Activated CD4-positive, alpha-beta memory T cell treated with anti-CD3 and anti-CD28 coated beads for 36 hours (primary cell): Measurements from ENCODE around the gene MAPK8IP1. TPM values are rescaled to one million over a fixed set of nuclear protein-coding genes. Genes with fewer than 3 reads are reported as not detected.

ENCODE experiments used
- CTCF ChIA-PET: fragments of 350-600 bp; sonication (Branson Sonifier 250); formaldehyde crosslinking; loops from one replicate; lab custom pipeline; 2021; ENCODE audit warnings: antibody characterized with exemption, inconsistent platforms; lab: Charles Lee
- POLR2A ChIA-PET: fragments of 350-600 bp; sonication (Branson Sonifier 250); formaldehyde crosslinking; loops from one replicate; lab custom pipeline; 2021; ENCODE audit warnings: antibody characterized with exemption; lab: Charles Lee
- DNase-seq: peaks from one replicate; pipeline ENCODE4 v3.0.0-alpha.2; 2020
- H3K27ac Mint-ChIP-seq: one replicate; pipeline ENCODE4 v1.8.0; 2021; ENCODE audit warnings: mixed read lengths
- H3K27me3 Mint-ChIP-seq: one replicate; pipeline ENCODE4 v1.8.0; 2021; ENCODE audit warnings: mixed read lengths
- H3K36me3 Mint-ChIP-seq: one replicate; pipeline ENCODE4 v1.8.0; 2021; ENCODE audit warnings: mixed read lengths
- H3K4me1 Mint-ChIP-seq: one replicate; pipeline ENCODE4 v1.8.0; 2021; ENCODE audit warnings: low read depth, mixed read lengths
- H3K4me3 Mint-ChIP-seq: one replicate; pipeline ENCODE4 v1.8.0; 2021; ENCODE audit warnings: mild to moderate bottlenecking, mixed read lengths
- H3K9me3 Mint-ChIP-seq: one replicate; pipeline ENCODE4 v1.8.0; 2021; ENCODE audit warnings: mixed read lengths
- intact Hi-C: fragments of 100-400 bp; cut with micrococcal nuclease; formaldehyde crosslinking; loops from one replicate; pipeline ENCODE4 v1.15.1; 2023
- total RNA-seq, 2 experiments: library from RNA; stranded (reverse); gene quantifications; one replicate each; pipeline ENCODE4 v1.2.3, GENCODE V29; 2021

The MAPK8IP1 gene
- total RNA-seq, 2 experiments from 2014 or later = 0.43 to 0.58 TPM

- ChIA-PET CTCF (interaction anchor here (0.8 kb wide), 2 partner anchors 9 to 21 kb away, joined by 3 read pairs; no protein-coding TSS in a partner anchor), POLR2A (no interaction called here)
- H3K9me3 Mint-ChIP-seq = no peaks in the 10 kb centered on the region
- H3K27me3 Mint-ChIP-seq = no peaks in the 10 kb centered on the region
- H3K36me3 Mint-ChIP-seq = no peaks in the 10 kb centered on the region
- peaks cover 46% of the 10 kb centered on the region for H3K4me1 Mint-ChIP-seq
- H3K4me3 Mint-ChIP-seq = no peak overlapping the region
- no peak overlapping the region for H3K27ac Mint-ChIP-seq
- intact Hi-C loops = no loop called here
- DNase-seq = no peak
Observed at GRCh38 chr11:45851228-45851627, 34.2 kb upstream of the MAPK8IP1 start.

GRCh38 chr11:45852018-45852711 lies 33.3 kb upstream of the MAPK8IP1 start:
- Mint-ChIP-seq H3K4me3 (no peak overlapping the region), H3K9me3 (no peaks in the 10 kb centered on the region), H3K27ac (no peak overlapping the region), H3K4me1 (peaks cover 38% of the 10 kb centered on the region), H3K27me3 (no peaks in the 10 kb centered on the region), H3K36me3 (peaks cover 4% of the 10 kb centered on the region)
- POLR2A ChIA-PET = no interaction called here
- CTCF ChIA-PET = interaction anchor here (0.8 to 1.5 kb wide), 2 partner anchors 9 to 20 kb away, joined by 3 to 4 read pairs; no protein-coding TSS in a partner anchor
- intact Hi-C loops = no loop called here
- DNase-seq = no peak

GRCh38 chr11:45852712-45853101 lies 32.7 kb upstream of the MAPK8IP1 start:
- Mint-ChIP-seq H3K27ac (no peak overlapping the region), H3K36me3 (peaks cover 7% of the 10 kb centered on the region), H3K27me3 (no peaks in the 10 kb centered on the region), H3K9me3 (no peaks in the 10 kb centered on the region), H3K4me3 (no peak overlapping the region), H3K4me1 (peaks cover 38% of the 10 kb centered on the region)
- ChIA-PET POLR2A (no interaction called here), CTCF (interaction anchor here (1.1 to 1.5 kb wide), 2 partner anchors 10 to 455 kb away, joined by 3 to 4 read pairs; no protein-coding TSS in a partner anchor)
- intact Hi-C loops = no loop called here
- no peak for DNase-seq

- intact Hi-C loops = no loop called here
- peaks cover 10% of the 10 kb centered on the region for H3K36me3 Mint-ChIP-seq
- no peak overlapping the region for H3K4me3 Mint-ChIP-seq
- no peak overlapping the region for H3K27ac Mint-ChIP-seq
- H3K27me3 Mint-ChIP-seq = no peaks in the 10 kb centered on the region
- CTCF ChIA-PET = interaction anchor here (1.1 to 1.5 kb wide), 2 partner anchors 11 to 454 kb away, joined by 3 to 4 read pairs; no protein-coding TSS in a partner anchor
- H3K9me3 Mint-ChIP-seq = no peaks in the 10 kb centered on the region
- H3K4me1 Mint-ChIP-seq = peaks cover 33% of the 10 kb centered on the region
- no peak for DNase-seq
- POLR2A ChIA-PET = no interaction called here
Observed at GRCh38 chr11:45853332-45854219, 31.9 kb upstream of the MAPK8IP1 start.

GRCh38 chr11:45855308-45855707 lies 30.1 kb upstream of the MAPK8IP1 start:
- DNase-seq = no peak
- H3K27me3 Mint-ChIP-seq = no peaks in the 10 kb centered on the region
- H3K27ac Mint-ChIP-seq = no peak overlapping the region
- H3K9me3 Mint-ChIP-seq = no peaks in the 10 kb centered on the region
- CTCF ChIA-PET = no interaction called here
- H3K36me3 Mint-ChIP-seq = peaks cover 21% of the 10 kb centered on the region
- intact Hi-C loops = no loop called here
- POLR2A ChIA-PET = no interaction called here
- peaks cover 18% of the 10 kb centered on the region for H3K4me1 Mint-ChIP-seq
- H3K4me3 Mint-ChIP-seq = no peak overlapping the region

- POLR2A ChIA-PET = no interaction called here
- CTCF ChIA-PET = no interaction called here
- no peak overlapping the region for H3K27ac Mint-ChIP-seq
- no peaks in the 10 kb centered on the region for H3K27me3 Mint-ChIP-seq
- no peak for DNase-seq
- H3K4me3 Mint-ChIP-seq = no peak overlapping the region
- H3K9me3 Mint-ChIP-seq = no peaks in the 10 kb centered on the region
- intact Hi-C loops = no loop called here
- peaks cover 27% of the 10 kb centered on the region for H3K36me3 Mint-ChIP-seq
- peaks cover 11% of the 10 kb centered on the region for H3K4me1 Mint-ChIP-seq
Observed at GRCh38 chr11:45856044-45856468, 29.4 kb upstream of the MAPK8IP1 start.

- ChIA-PET CTCF (no interaction called here), POLR2A (no interaction called here)
- no peaks in the 10 kb centered on the region for H3K4me1 Mint-ChIP-seq
Observed at GRCh38 chr11:45857961-45858474, 27.4 kb upstream of the MAPK8IP1 start.

GRCh38 chr11:45858751-45859398 lies 26.6 kb upstream of the MAPK8IP1 start:
- H3K27me3 Mint-ChIP-seq = no peaks in the 10 kb centered on the region
- no peak for DNase-seq
- H3K36me3 Mint-ChIP-seq = peaks cover 48% of the 10 kb centered on the region
- POLR2A ChIA-PET = no interaction called here
- CTCF ChIA-PET = no interaction called here
- no peak overlapping the region for H3K27ac Mint-ChIP-seq
- H3K4me3 Mint-ChIP-seq = no peak overlapping the region
- no peaks in the 10 kb centered on the region for H3K9me3 Mint-ChIP-seq
- H3K4me1 Mint-ChIP-seq = no peaks in the 10 kb centered on the region
- intact Hi-C loops = no loop called here

More at GRCh38 chr11:45857961-45858474, 27.4 kb upstream of the MAPK8IP1 start:
- Mint-ChIP-seq H3K4me3 (no peak overlapping the region), H3K36me3 (peaks cover 43% of the 10 kb centered on the region), H3K9me3 (no peaks in the 10 kb centered on the region), H3K27ac (no peak overlapping the region), H3K27me3 (no peaks in the 10 kb centered on the region)
- intact Hi-C loops = no loop called here
- DNase-seq = no peak

- intact Hi-C loops = no loop called here
- POLR2A ChIA-PET = no interaction called here
- peaks cover 48% of the 10 kb centered on the region for H3K36me3 Mint-ChIP-seq
- H3K4me3 Mint-ChIP-seq = no peak overlapping the region
- no peaks in the 10 kb centered on the region for H3K4me1 Mint-ChIP-seq
- no peaks in the 10 kb centered on the region for H3K27me3 Mint-ChIP-seq
- no peaks in the 10 kb centered on the region for H3K9me3 Mint-ChIP-seq
- CTCF ChIA-PET = interaction anchor here (1.1 kb wide), 1 partner anchor 147 kb away, joined by 3 read pairs; no protein-coding TSS in a partner anchor
- no peak for DNase-seq
- no peak overlapping the region for H3K27ac Mint-ChIP-seq
Observed at GRCh38 chr11:45859661-45860140, 25.8 kb upstream of the MAPK8IP1 start.

- Mint-ChIP-seq H3K4me3 (no peak overlapping the region), H3K27ac (no peak overlapping the region), H3K4me1 (no peaks in the 10 kb centered on the region), H3K36me3 (peaks cover 48% of the 10 kb centered on the region), H3K27me3 (no peaks in the 10 kb centered on the region), H3K9me3 (no peaks in the 10 kb centered on the region)
- POLR2A ChIA-PET = no interaction called here
- CTCF ChIA-PET = interaction anchor here (1.1 to 1.2 kb wide), 2 partner anchors 25 to 146 kb away, joined by 3 read pairs; no protein-coding TSS in a partner anchor
- DNase-seq = no peak
- intact Hi-C loops = no loop called here
Observed at GRCh38 chr11:45860348-45860747, 25.1 kb upstream of the MAPK8IP1 start.

GRCh38 chr11:45860764-45861510 lies 24.5 kb upstream of the MAPK8IP1 start:
- CTCF ChIA-PET = interaction anchor here (0.9 to 1.2 kb wide), 3 partner anchors 11 to 145 kb away, joined by 3 to 4 read pairs (median 3); no protein-coding TSS in a partner anchor
- H3K36me3 Mint-ChIP-seq = peaks cover 49% of the 10 kb centered on the region

More at GRCh38 chr11:45860764-45861510, 24.5 kb upstream of the MAPK8IP1 start:
- POLR2A ChIA-PET = interaction anchor here (0.7 kb wide), 1 partner anchor 23 kb away, joined by 4 read pairs; no protein-coding TSS in a partner anchor
- no peak overlapping the region for H3K4me3 Mint-ChIP-seq
- H3K4me1 Mint-ChIP-seq = no peaks in the 10 kb centered on the region
- no peaks in the 10 kb centered on the region for H3K27me3 Mint-ChIP-seq
- no peak overlapping the region for H3K27ac Mint-ChIP-seq
- intact Hi-C loops = no loop called here
- no peak for DNase-seq
- H3K9me3 Mint-ChIP-seq = no peaks in the 10 kb centered on the region
